ENCODE results near the gene SCN5A.

- TF ChIP-seq CTCF (IDR thresholded peaks at IDR 0.05) (no peak), POLR2A (IDR thresholded peaks at IDR 0.05) (no peak)
These were observed 35.4 kb downstream of the SCN5A start for GRCh38 chr3:38614091-38614490.
